ENCODE results near the gene MTM1. TPM values are rescaled to one million over a fixed set of nuclear protein-coding genes. Genes with fewer than 3 reads are reported as not detected.

The MTM1 gene
- total and polyA plus RNA-seq, 8 donors: 11.0 to 21.9 (median 13.6) TPM

- no peaks in the 10 kb centered on the region for H3K9me3 ChIP-seq
- no peak overlapping the region for H3K4me3 ChIP-seq
- TF ChIP-seq CTCF (IDR thresholded peaks at IDR 0.05): no peak
- H3K4me1 ChIP-seq: peaks cover 0 to 60% of the 10 kb centered on the region in 2 donors
- DNase-seq (no peak), ATAC-seq (no peak)
- H3K36me3 ChIP-seq: no peaks in the 10 kb centered on the region
- intact Hi-C loops (cut with DNase I): no loop called here
- peak overlapping the region in 1 of 2 donors; percentile 93 for H3K27ac ChIP-seq
- H3K27me3 ChIP-seq: no peaks in the 10 kb centered on the region
Observed at GRCh38 chrX:150572206-150572605, 3.8 kb downstream of the MTM1 start.

DNA sequence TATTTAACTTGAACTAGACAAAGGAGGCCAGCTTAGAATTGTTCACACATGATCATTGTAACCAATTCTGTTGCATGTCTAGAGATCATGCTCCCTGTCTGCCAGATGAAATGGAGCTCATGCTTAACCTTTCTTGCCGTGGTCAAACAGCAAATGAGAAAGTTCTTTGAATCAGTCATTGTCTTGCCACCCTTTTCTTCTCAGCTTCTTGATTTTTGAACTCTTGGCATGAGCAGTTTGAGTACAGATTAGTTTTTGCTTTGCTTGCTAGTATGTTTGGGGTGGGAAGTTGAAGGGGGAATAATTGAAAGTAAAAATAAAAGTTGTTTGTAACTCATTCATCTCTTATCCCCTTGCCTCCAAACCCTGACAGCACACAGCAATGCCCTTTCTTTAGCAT is 4.7 kb downstream of the MTM1 start:
- Histone ChIP-seq H3K9me3 (no peaks in the 10 kb centered on the region), H3K4me3 (no peak overlapping the region), H3K36me3 (no peaks in the 10 kb centered on the region), H3K27me3 (no peaks in the 10 kb centered on the region), H3K27ac (peak overlapping the region in 1 of 2 donors; percentile 93), H3K4me1 (peaks cover 0 to 60% of the 10 kb centered on the region in 2 donors)
- intact Hi-C loops (cut with DNase I): no loop called here
- no peak for ATAC-seq
- DNase-seq: no peak
- TF ChIP-seq CTCF (IDR thresholded peaks at IDR 0.05): no peak

DNA sequence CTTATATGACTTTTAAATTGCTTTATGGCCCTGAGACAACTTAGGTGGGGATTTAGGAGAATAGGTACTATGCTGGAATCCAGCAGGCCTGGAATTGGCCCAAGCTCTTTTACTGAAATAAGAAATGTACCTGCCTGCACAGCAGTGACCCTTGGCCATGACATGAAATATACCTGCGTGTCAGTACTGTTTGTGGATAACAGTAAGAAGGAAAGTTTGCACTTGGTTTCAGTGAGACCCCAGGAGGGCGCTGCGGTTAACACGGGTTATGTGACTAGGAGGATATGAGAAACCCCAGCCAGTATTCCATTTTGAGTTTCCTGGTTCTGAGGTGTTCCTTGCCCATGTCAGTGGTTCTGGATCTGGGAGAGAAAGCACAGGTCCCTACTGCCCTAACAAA is 5.3 kb downstream of the MTM1 start:
- intact Hi-C loops (cut with DNase I): no loop called here
- Histone ChIP-seq H3K36me3 (no peaks in the 10 kb centered on the region), H3K27ac (no peak overlapping the region), H3K4me3 (no peak overlapping the region), H3K9me3 (no peaks in the 10 kb centered on the region), H3K27me3 (no peaks in the 10 kb centered on the region), H3K4me1 (peaks cover 0 to 60% of the 10 kb centered on the region in 2 donors)
- ATAC-seq (no peak), DNase-seq (no peak)
- TF ChIP-seq CTCF (IDR thresholded peaks at IDR 0.05): no peak

- H3K9me3 ChIP-seq: no peaks in the 10 kb centered on the region
- DNase-seq: no peak
- no peaks in the 10 kb centered on the region for H3K36me3 ChIP-seq
- ATAC-seq: no peak
- intact Hi-C loops (cut with DNase I): no loop called here
- no peak overlapping the region for H3K4me3 ChIP-seq
- H3K4me1 ChIP-seq: peaks cover 0 to 57% of the 10 kb centered on the region in 2 donors
- TF ChIP-seq CTCF (IDR thresholded peaks at IDR 0.05): no peak
- peak overlapping the region; percentile 34 to 71 for H3K27ac ChIP-seq
- H3K27me3 ChIP-seq: no peaks in the 10 kb centered on the region
Observed at GRCh38 chrX:150574559-150575418, 6.4 kb downstream of the MTM1 start.

DNA sequence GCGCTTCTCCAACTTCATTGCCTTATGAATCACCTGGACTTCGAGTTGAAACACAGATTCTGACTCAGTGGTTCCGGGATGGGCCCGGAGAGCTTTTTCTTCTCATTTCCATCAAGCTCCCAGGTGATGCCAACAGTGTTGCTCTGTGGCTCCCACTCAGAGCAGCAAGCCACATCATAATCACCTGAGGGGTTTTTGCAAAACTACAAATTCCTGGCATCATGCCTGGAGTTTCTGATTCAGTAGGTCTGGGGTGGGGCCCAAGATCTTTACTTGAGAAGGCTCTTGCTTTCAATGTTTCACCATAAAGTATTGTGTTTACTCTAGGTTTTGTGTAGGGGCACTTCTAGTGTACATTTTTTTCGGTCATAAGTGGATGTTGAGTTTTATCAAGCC is 7.0 kb downstream of the MTM1 start:
- peak; percentile 69 for ATAC-seq
- intact Hi-C loops (cut with DNase I): no loop called here
- H3K27me3 ChIP-seq: no peaks in the 10 kb centered on the region
- no peak for TF ChIP-seq CTCF (IDR thresholded peaks at IDR 0.05)
- peak in 2 of 4 donors; percentile 43 to 45 for DNase-seq
- no peaks in the 10 kb centered on the region for H3K36me3 ChIP-seq
- H3K27ac ChIP-seq: peak overlapping the region; percentile 34 to 71
- H3K4me3 ChIP-seq: no peak overlapping the region
- H3K4me1 ChIP-seq: peaks cover 0 to 50% of the 10 kb centered on the region in 2 donors
- H3K9me3 ChIP-seq: no peaks in the 10 kb centered on the region
